HUDEP-2 (cell line): Measurements from ENCODE around the gene KCNAB3.
A peak's percentile ranks its signal among the peaks of the same experiment; 100 is the strongest.

Experiments used
- DNase-seq, 76 experiments: peaks; one replicate each; lab custom pipeline; 2025; ENCODE audit not compliant: unreplicated experiment in 76 of 76; lab: John Stamatoyannopoulos, UW

The KCNAB3 gene

GRCh38 chr17:7943291-7943690 lies 13.6 kb upstream of the KCNAB3 start:
- DNase-seq: no peak

- DNase-seq: no peak
These were observed 11.1 kb upstream of the KCNAB3 start for GRCh38 chr17:7940743-7941142.

- DNase-seq: no peak
These were observed 10.4 kb upstream of the KCNAB3 start for GRCh38 chr17:7940034-7940433.

- no peak for DNase-seq
These were observed 6.2 kb upstream of the KCNAB3 start for GRCh38 chr17:7935859-7936258.

GRCh38 chr17:7932949-7933348 lies 3.3 kb upstream of the KCNAB3 start:
- peak in 55 of 76 experiments; percentile 13 to 69 (median 43) for DNase-seq

- peak in 26 of 76 experiments; percentile 8 to 51 (median 22) for DNase-seq
These were observed 2.8 kb upstream of the KCNAB3 start for GRCh38 chr17:7932483-7932891.

- DNase-seq: peak; percentile 56 to 100 (median 99)
These were observed 2.2 kb upstream of the KCNAB3 start, which contains the start of the genes CNTROB and TRAPPC1 for GRCh38 chr17:7931709-7932482. Gene CNTROB (plus strand): TSS chr17:7932206. CDS start chr17:7933080, 874 bp downstream. Gene TRAPPC1 (minus strand): TSS chr17:7931946. CDS start chr17:7931829, 117 bp downstream.

- no peak for DNase-seq
These were observed 1.4 kb upstream of the KCNAB3 start for GRCh38 chr17:7930841-7931631.

GRCh38 chr17:7927596-7927995 lies 2.1 kb downstream of the KCNAB3 start:
- DNase-seq: no peak

- peak in 12 of 76 experiments; percentile 7 to 61 (median 25) for DNase-seq
These were observed 6.6 kb downstream of the KCNAB3 start for GRCh38 chr17:7922845-7923628.

GRCh38 chr17:7922269-7922844 lies 7.3 kb downstream of the KCNAB3 start:
- DNase-seq: no peak

- peak in 46 of 76 experiments; percentile 5 to 61 (median 26) for DNase-seq
These were observed 12.8 kb downstream of the KCNAB3 start for GRCh38 chr17:7916808-7917207.

GRCh38 chr17:7916385-7916682 lies 13.3 kb downstream of the KCNAB3 start:
- peak in 1 of 76 experiments; percentile 62 for DNase-seq

- DNase-seq: peak; percentile 57 to 97 (median 93)
These were observed 13.9 kb downstream of the KCNAB3 start, which contains the start of gene RNF227 for GRCh38 chr17:7915611-7916384. Gene RNF227 (minus strand): TSS chr17:7916289. CDS start chr17:7916195, 94 bp downstream.

GRCh38 chr17:7915179-7915610 lies 14.5 kb downstream of the KCNAB3 start:
- DNase-seq: peak in 15 of 76 experiments; percentile 22 to 71 (median 42)

GRCh38 chr17:7912927-7913524 lies 16.6 kb downstream of the KCNAB3 start:
- DNase-seq: peak in 53 of 76 experiments; percentile 5 to 82 (median 60)

- DNase-seq: no peak
These were observed 18.5 kb downstream of the KCNAB3 start for GRCh38 chr17:7911116-7911515.

GRCh38 chr17:7910711-7911110 lies 18.9 kb downstream of the KCNAB3 start:
- DNase-seq: no peak

GRCh38 chr17:7910281-7910680 lies 19.4 kb downstream of the KCNAB3 start:
- DNase-seq: no peak
